ENCODE measurements around the gene THADA.
A peak's percentile ranks its signal among the peaks of the same experiment; 100 is the strongest.

The THADA gene

DNA sequence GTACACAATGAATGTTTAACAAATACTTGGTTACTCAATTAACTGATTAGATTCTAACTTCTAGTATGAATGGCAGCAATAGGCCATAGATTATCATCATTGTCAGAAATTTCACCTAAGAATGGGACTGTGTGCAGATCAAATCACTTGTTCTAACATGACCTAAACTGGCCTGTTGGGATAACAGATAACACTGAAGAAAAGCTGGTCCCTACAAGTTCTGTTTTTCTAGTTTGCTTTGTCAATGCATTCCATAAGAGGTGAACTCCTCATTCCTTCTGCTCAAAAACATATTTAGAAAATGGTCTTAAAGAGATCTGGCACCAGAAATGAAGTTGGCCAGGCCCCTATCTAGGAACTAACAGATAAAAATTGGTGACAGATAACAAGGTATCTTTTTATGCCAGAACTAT, 175.4 kb downstream of the THADA start (continued):
- TF ChIP-seq, protein P1, sequence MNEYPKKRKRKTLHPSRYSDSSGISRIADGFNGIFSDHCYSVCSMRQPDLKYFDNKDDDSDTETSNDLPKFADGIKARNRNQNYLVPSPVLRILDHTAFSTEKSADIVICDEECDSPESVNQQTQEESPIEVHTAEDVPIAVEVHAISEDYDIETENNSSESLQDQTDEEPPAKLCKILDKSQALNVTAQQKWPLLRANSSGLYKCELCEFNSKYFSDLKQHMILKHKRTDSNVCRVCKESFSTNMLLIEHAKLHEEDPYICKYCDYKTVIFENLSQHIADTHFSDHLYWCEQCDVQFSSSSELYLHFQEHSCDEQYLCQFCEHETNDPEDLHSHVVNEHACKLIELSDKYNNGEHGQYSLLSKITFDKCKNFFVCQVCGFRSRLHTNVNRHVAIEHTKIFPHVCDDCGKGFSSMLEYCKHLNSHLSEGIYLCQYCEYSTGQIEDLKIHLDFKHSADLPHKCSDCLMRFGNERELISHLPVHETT (tag by site-specific recombination; IDR thresholded peaks at IDR 0.05): no peak
- TF ChIP-seq PRDM1 (tag by site-specific recombination; IDR thresholded peaks at IDR 0.05) (no peak), ZNF394 (tag by site-specific recombination; IDR thresholded peaks at IDR 0.05; ENCODE audit: borderline replicate concordance) (no peak), ZNF514 (tag by site-specific recombination; IDR thresholded peaks at IDR 0.05) (no peak), ZNF510 (tag by site-specific recombination; IDR thresholded peaks at IDR 0.05; ENCODE audit: insufficient replicate concordance) (no peak)

DNA sequence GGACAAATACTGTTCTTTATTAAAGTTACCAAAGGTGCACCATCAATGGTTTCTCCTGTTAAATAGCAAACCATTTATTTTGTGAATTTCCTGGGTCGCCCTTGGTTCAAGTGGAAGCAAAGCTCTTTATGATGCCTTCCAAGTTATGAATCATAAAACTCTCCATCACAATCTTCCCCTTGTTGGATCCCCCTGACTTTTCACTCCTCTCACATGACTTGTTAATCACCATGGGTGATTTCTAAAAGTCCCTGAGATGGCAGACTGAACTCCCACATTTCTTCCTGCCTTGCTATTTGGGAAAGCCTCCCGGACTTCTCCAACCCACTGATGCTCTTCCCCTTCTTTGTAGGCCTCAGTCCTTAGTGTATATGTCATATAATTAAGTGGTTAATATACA, 176.0 kb downstream of the THADA start:
- Histone ChIP-seq H3K4me3 (ENCODE audit: low read depth, low read length) (no peak overlapping the region), H3K27ac (ENCODE audit: extremely low read depth, low read depth, low read length) (no peak overlapping the region), H3K36me3 (ENCODE audit: control insufficient read depth in 2 of 2, insufficient read depth in 1 of 2, low read length in 2 of 2) (no peaks in the 10 kb centered on the region), H3K9me3 (ENCODE audit: control insufficient read depth, insufficient read depth, low read depth, low read length) (no peaks in the 10 kb centered on the region), H3K4me1 (ENCODE audit: control insufficient read depth, insufficient read depth, low read length) (peaks cover 13% of the 10 kb centered on the region; the same call in 1 of the 2 replicates)
- TF ChIP-seq, protein P2, sequence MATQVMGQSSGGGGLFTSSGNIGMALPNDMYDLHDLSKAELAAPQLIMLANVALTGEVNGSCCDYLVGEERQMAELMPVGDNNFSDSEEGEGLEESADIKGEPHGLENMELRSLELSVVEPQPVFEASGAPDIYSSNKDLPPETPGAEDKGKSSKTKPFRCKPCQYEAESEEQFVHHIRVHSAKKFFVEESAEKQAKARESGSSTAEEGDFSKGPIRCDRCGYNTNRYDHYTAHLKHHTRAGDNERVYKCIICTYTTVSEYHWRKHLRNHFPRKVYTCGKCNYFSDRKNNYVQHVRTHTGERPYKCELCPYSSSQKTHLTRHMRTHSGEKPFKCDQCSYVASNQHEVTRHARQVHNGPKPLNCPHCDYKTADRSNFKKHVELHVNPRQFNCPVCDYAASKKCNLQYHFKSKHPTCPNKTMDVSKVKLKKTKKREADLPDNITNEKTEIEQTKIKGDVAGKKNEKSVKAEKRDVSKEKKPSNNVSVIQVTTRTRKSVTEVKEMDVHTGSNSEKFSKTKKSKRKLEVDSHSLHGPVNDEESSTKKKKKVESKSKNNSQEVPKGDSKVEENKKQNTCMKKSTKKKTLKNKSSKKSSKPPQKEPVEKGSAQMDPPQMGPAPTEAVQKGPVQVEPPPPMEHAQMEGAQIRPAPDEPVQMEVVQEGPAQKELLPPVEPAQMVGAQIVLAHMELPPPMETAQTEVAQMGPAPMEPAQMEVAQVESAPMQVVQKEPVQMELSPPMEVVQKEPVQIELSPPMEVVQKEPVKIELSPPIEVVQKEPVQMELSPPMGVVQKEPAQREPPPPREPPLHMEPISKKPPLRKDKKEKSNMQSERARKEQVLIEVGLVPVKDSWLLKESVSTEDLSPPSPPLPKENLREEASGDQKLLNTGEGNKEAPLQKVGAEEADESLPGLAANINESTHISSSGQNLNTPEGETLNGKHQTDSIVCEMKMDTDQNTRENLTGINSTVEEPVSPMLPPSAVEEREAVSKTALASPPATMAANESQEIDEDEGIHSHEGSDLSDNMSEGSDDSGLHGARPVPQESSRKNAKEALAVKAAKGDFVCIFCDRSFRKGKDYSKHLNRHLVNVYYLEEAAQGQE (tag by site-specific recombination; IDR thresholded peaks at IDR 0.05): no peak
- TF ChIP-seq ZNF221 (tag by site-specific recombination; IDR thresholded peaks at IDR 0.05; ENCODE audit: borderline replicate concordance) (no peak), BCL11B (tag by site-specific recombination; IDR thresholded peaks at IDR 0.05; ENCODE audit: low read depth) (no peak), ZSCAN23 (tag by site-specific recombination; IDR thresholded peaks at IDR 0.05) (no peak), ZNF473 (tag by site-specific recombination; IDR thresholded peaks at IDR 0.05) (no peak), ZFP3 (tag by site-specific recombination; IDR thresholded peaks at IDR 0.05; ENCODE audit: low read depth) (no peak), ZNF777 (tag by site-specific recombination; IDR thresholded peaks at IDR 0.05; ENCODE audit: borderline replicate concordance) (no peak), ZNF626 (tag by site-specific recombination; IDR thresholded peaks at IDR 0.05) (no peak), ZNF112 (tag by site-specific recombination; IDR thresholded peaks at IDR 0.05) (no peak), ZNF23 (tag by site-specific recombination; IDR thresholded peaks at IDR 0.05; ENCODE audit: borderline replicate concordance) (no peak)
- TF ChIP-seq, protein P3, sequence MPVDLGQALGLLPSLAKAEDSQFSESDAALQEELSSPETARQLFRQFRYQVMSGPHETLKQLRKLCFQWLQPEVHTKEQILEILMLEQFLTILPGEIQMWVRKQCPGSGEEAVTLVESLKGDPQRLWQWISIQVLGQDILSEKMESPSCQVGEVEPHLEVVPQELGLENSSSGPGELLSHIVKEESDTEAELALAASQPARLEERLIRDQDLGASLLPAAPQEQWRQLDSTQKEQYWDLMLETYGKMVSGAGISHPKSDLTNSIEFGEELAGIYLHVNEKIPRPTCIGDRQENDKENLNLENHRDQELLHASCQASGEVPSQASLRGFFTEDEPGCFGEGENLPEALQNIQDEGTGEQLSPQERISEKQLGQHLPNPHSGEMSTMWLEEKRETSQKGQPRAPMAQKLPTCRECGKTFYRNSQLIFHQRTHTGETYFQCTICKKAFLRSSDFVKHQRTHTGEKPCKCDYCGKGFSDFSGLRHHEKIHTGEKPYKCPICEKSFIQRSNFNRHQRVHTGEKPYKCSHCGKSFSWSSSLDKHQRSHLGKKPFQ (tag by site-specific recombination; IDR thresholded peaks at IDR 0.05): no peak
- ChIA-PET POLR2A (no interaction called here), CTCF (no interaction called here)

DNA sequence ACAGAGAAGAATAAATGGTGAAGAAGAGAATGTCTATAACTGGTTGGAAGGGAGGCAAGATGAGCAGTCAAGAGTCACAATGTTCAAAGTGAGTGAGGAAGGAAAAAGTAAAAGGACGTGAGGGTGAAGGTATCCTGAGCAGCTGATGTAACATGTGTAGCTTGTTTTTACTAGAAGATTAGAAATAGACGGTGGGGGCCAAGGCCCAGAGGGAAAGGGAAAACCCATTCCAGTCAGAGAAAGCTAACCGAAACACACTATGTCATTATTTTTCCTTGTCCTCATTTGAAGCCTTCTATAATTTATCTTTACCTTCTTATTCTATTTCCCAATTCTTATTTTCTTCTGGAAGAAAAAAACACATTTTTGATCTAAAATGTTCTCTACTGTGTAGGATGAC, 176.6 kb downstream of the THADA start:
- TF ChIP-seq, protein P4, sequence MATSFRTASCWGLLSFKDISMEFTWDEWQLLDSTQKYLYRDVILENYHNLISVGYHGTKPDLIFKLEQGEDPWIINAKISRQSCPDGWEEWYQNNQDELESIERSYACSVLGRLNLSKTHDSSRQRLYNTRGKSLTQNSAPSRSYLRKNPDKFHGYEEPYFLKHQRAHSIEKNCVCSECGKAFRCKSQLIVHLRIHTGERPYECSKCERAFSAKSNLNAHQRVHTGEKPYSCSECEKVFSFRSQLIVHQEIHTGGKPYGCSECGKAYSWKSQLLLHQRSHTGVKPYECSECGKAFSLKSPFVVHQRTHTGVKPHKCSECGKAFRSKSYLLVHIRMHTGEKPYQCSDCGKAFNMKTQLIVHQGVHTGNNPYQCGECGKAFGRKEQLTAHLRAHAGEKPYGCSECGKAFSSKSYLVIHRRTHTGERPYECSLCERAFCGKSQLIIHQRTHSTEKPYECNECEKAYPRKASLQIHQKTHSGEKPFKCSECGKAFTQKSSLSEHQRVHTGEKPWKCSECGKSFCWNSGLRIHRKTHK (tag by site-specific recombination; IDR thresholded peaks at IDR 0.05): no peak
- no peak for TF ChIP-seq ZBTB1 (tag by site-specific recombination; IDR thresholded peaks at IDR 0.05)
- TF ChIP-seq PRDM1 (tag by site-specific recombination; IDR thresholded peaks at IDR 0.05): 0 out of 2 replicates have a peak, but pooled peaks have one; percentile 23
- no peak for TF ChIP-seq IKZF3 (tag by site-specific recombination; IDR thresholded peaks at IDR 0.05)
- no peak for TF ChIP-seq ZNF169 (tag by site-specific recombination; IDR thresholded peaks at IDR 0.05)

More for the DNA sequence above, 176.6 kb downstream of the THADA start:
- H3K4me1 ChIP-seq (ENCODE audit: control insufficient read depth, insufficient read depth, low read length): peaks cover 19% of the 10 kb centered on the region; the same call in 1 of the 2 replicates
- H3K9me3 ChIP-seq (ENCODE audit: control insufficient read depth, insufficient read depth, low read depth, low read length): no peaks in the 10 kb centered on the region
- H3K4me3 ChIP-seq (ENCODE audit: low read depth, low read length): no peak overlapping the region
- CTCF ChIA-PET: no interaction called here
- H3K36me3 ChIP-seq (ENCODE audit: control insufficient read depth in 2 of 2, insufficient read depth in 1 of 2, low read length in 2 of 2): no peaks in the 10 kb centered on the region
- POLR2A ChIA-PET: no interaction called here
- H3K27ac ChIP-seq (ENCODE audit: extremely low read depth, low read depth, low read length): no peak overlapping the region

Measured in HEK293 (cell line).